Hepatocyte (in vitro differentiated cells): ENCODE measurements around the gene PDE11A.

ENCODE experiments used
- EZH2 ChIP-seq: fragments of 200-600 bp; sonication (generic); IDR thresholded peaks from 2 replicates; pipeline ENCODE4 v1.6.1; 2016; ENCODE audit warnings: antibody characterized with exemption, mild to moderate bottlenecking, borderline replicate concordance
- EZH2phosphoT487 ChIP-seq: fragments of 200-600 bp; sonication (generic); IDR thresholded peaks from one replicate; pipeline ENCODE4 v1.6.1; 2018; ENCODE audit warnings: antibody characterized with exemption, mild to moderate bottlenecking, low read depth, moderate library complexity; ENCODE audit not compliant: unreplicated experiment, severe bottlenecking
- TF ChIP-seq, protein P1 (sequence below): fragments of 200-600 bp; sonication (generic); IDR thresholded peaks from 2 replicates; pipeline ENCODE4 v1.5.1; 2016; ENCODE audit warnings: antibody characterized with exemption, mild to moderate bottlenecking; ENCODE audit not compliant: poor library complexity

DNA sequence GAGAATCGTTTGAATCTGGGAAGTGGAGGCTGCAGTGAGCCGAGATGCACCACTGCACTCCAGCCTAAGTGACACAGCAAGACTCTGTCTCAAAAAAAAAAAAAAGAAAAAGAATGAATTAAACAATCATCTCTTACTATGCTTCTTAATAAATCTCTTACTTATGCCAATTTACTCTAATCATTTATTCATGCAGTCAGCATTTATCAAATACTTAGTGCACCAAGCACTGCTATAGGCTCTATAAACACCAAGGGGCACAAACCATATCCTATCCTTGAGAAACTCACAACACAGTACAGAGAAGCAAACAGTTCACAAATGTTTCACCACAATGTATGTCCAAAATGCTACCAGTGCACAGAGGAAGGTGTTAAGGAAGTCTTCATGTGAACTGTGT lies 189.4 kb downstream of the PDE11A start:
- TF ChIP-seq, protein P1, sequence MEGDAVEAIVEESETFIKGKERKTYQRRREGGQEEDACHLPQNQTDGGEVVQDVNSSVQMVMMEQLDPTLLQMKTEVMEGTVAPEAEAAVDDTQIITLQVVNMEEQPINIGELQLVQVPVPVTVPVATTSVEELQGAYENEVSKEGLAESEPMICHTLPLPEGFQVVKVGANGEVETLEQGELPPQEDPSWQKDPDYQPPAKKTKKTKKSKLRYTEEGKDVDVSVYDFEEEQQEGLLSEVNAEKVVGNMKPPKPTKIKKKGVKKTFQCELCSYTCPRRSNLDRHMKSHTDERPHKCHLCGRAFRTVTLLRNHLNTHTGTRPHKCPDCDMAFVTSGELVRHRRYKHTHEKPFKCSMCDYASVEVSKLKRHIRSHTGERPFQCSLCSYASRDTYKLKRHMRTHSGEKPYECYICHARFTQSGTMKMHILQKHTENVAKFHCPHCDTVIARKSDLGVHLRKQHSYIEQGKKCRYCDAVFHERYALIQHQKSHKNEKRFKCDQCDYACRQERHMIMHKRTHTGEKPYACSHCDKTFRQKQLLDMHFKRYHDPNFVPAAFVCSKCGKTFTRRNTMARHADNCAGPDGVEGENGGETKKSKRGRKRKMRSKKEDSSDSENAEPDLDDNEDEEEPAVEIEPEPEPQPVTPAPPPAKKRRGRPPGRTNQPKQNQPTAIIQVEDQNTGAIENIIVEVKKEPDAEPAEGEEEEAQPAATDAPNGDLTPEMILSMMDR = no peak
- TF ChIP-seq EZH2 (no peak), EZH2phosphoT487 (no peak)
